ENCODE measurements around the gene CENPP. TPM values are rescaled to one million over a fixed set of nuclear protein-coding genes. Genes with fewer than 3 reads are reported as not detected.

CENPP gene
- total RNA-seq, 1 donor from 2014 or later, result 6.0 TPM

- peak; percentile 23 for DNase-seq
Measured at GRCh38 chr9:92426501-92427145, 100.9 kb downstream of the CENPP start.

DNA sequence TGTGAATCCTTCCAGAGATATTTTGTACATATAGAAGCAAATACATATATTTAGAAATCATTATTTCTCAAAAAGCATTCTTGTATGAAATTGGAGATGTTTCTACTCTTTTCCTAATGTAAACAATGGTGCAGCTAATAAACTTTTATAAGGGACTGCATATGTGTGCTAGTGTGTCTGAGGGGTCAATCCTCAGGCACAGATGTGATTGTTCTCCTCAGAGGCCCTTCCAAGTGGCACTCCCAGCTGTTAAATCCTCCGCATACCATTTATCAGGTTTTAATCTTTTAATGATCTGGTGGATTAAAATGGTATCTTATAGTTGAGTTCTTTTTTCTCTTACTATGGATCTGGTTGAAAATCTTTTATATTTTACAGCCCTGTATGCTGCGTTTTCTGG lies 104.1 kb downstream of the CENPP start:
- DNase-seq, result no peak

- DNase-seq, result peak; percentile 90
Measured at GRCh38 chr9:92432350-92432749, 106.6 kb downstream of the CENPP start.

- DNase-seq, result peak; percentile 34
Measured at GRCh38 chr9:92432972-92433548, 107.3 kb downstream of the CENPP start.

- no peak for DNase-seq
Measured at GRCh38 chr9:92435263-92435662, 109.5 kb downstream of the CENPP start.

GRCh38 chr9:92438900-92439526 lies 113.3 kb downstream of the CENPP start:
- DNase-seq, result no peak

DNA sequence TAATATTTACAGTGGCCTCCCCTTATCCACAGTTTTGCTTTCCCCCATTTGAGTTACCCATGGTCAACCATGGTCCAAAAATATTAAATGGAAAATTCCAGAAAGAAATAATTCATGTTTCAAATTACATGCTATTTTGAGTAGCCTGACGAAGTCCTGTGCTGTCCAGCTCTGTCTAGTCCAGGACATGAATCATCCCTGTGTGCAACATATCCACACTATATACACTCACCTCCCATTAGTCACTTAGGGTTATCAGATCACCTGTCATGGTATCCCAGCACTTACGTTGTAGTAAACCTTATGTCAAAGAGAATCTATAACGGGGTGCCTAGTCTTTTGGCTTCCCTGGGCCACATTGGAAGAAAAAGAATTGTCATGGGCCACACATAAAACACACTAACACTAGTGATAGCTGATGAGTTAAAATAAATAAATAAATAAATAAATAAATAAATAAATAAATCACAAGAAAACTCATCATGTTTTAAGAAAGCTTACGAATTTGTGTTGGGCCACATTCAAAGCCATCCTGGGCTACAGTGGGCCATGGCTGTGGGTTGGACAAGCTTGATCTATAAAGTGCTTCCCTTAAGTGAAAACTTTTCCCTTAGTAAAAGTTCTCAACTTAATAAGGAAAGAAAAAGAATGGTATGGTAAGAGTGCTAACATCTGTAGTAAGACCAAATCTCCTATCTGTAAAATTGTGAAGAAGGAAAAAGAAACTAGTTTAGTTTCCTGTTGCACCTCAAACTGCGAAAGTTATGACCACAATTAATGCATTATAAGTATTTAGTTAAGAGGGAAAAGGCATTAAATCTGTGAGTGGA lies 114.4 kb downstream of the CENPP start:
- DNase-seq, result no peak

- no peak for DNase-seq
Measured at GRCh38 chr9:92440751-92441046, 114.9 kb downstream of the CENPP start.

GRCh38 chr9:92444841-92445240 lies 119.1 kb downstream of the CENPP start:
- no peak for DNase-seq

DNA sequence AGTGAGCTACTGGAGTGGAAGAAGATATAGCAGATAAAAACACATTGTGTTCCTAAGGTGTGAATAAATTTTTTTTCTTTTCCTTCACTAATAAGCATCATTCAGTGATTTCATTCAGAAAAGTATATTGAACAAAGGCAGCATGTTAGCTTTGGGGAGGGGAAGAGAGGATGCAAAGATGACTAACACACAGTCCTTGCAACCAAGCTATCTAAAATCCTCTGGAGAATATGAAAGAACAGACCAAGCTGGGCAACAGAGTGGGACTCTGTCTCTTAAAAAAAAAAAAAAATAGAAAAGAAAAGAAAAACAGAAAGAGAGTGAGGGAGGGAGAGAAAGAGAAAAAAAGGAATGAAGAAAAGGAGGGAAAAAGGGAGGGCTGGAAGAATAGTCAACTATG lies 120.8 kb downstream of the CENPP start:
- no peak for DNase-seq

GRCh38 chr9:92455217-92455616 lies 129.5 kb downstream of the CENPP start:
- no peak for DNase-seq

- DNase-seq, result no peak
Measured at GRCh38 chr9:92457576-92457975, 131.8 kb downstream of the CENPP start.

DNA sequence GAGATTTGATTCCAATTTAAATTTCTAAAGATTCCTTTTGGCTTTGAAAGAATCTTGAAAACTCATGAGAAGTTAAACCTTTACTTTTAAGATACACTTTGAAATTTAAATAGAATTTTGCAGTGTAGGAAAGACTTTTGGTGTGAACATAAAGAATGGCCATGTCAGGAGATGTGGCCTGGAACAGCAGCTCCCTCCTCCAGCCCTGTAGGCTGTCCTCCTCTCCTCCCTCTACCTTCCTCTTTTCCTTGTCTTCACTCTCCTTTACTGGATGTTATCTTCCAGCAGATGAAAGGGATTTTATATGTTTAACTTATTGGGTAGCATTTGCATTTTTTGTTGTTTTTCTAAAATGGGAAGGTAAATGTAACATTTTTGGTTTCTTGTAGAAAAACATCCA lies 137.6 kb downstream of the CENPP start:
- DNase-seq, result no peak

DNA sequence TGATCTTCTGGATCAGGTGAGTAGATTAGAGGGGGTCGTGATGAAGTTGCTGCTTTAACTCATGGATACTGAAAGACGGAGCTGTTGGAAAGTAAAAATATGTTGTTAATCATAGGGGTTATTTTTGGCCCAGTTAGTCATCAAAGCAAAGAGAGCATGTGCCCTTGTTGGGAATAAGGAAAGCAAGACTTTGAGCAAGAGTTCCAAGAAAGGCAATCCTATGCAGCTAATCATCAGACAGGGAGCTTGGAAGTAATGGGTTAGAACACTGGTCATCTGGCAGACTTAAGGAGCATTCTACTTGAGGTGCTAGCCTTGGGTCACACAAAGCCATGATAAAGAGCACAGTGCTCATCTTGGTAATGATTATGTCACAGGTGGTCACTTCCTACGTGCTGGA lies 138.2 kb downstream of the CENPP start:
- DNase-seq, result no peak

- DNase-seq, result no peak
Measured at GRCh38 chr9:92467041-92467440, 141.3 kb downstream of the CENPP start.

- DNase-seq, result no peak
Measured at GRCh38 chr9:92467511-92467910, 141.8 kb downstream of the CENPP start.

GRCh38 chr9:92468206-92468605 lies 142.5 kb downstream of the CENPP start:
- no peak for DNase-seq

GRCh38 chr9:92474587-92474986 lies 148.8 kb downstream of the CENPP start:
- DNase-seq, result no peak

- no peak for DNase-seq
Measured at GRCh38 chr9:92476962-92477361, 151.2 kb downstream of the CENPP start.

DNA sequence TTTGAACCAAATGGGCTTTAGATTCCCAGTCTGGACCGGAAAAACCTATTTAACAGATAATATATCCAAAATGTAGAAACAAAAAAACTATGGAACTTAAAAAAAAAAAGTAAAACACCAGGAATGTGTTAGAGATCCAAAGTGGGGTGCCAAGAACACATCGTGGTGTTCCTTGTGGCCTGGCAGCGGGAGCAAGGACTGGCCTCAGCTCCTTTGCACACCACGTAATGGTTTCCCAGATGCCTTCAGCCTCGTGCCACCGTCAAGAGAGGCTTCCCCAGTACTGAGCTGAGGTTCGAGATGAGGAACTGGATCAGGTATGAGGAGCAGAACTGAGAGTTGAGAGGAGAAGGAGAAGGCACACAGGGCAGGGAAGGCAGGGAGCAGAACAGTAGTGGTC lies 153.0 kb downstream of the CENPP start:
- no peak for DNase-seq

DNA sequence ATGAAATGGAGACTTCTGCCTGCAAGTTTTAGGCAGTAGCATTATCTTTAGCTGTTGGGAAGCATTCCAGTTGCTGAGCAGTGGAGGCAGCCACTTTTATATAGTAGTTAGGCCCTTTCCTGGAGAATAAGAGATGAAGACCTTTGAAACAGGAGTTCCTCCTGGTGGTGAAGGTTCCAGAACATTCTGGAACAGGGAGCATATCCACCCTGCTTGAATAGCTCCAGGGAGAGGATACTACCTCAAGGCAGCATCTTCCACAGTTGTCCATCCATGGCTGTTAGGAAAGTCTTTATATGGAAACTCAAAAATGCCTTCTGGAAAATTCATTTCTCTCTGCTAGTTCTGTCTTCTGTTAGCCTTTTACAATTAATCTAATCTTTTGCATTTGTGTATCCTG lies 153.6 kb downstream of the CENPP start:
- no peak for DNase-seq

GRCh38 chr9:92480291-92480771 lies 154.6 kb downstream of the CENPP start:
- peak; percentile 47 for DNase-seq

GRCh38 chr9:92480986-92481633 lies 155.4 kb downstream of the CENPP start:
- DNase-seq, result peak; percentile 47

Measured in skin of body (tissue), 2 donors.